H1 (cell line): ENCODE measurements around the gene IGF2R.

Source experiments
- ATF2 ChIP-seq: IDR thresholded peaks from 2 replicates; pipeline ENCODE4 v1.6.1; 2012; ENCODE audit warnings: low read length, inconsistent platforms
- ATF3 ChIP-seq: IDR thresholded peaks from 2 replicates; pipeline ENCODE4 v1.6.1; 2011; ENCODE audit warnings: low read depth, mild to moderate bottlenecking, low read length; ENCODE audit not compliant: insufficient read depth
- BRCA1 ChIP-seq: IDR thresholded peaks from 2 replicates; pipeline ENCODE4 v1.6.1; 2012; ENCODE audit warnings: low read depth, low read length, improper control_type of control experiment
- CTCF ChIP-seq, 3 experiments: IDR thresholded peaks; 1 replicate in 2 of 3; 2 replicates in 1 of 3; pipeline versions ENCODE4 v1.5.1 to v1.6.1; 2011; ENCODE audit warnings: low read length in 3 of 3, mild to moderate bottlenecking in 3 of 3, inconsistent platforms in 2 of 3, low read depth in 1 of 3, moderate library complexity in 1 of 3; ENCODE audit not compliant: insufficient read depth in 1 of 3; ENCODE audit errors: control extremely low read depth in 1 of 3
- EZH2 ChIP-seq: fragments of 200-600 bp; sonication (generic); IDR thresholded peaks from 2 replicates; pipeline ENCODE4 v1.7.1; 2012; ENCODE audit warnings: low read depth, mild to moderate bottlenecking, moderate library complexity, low read length, inconsistent platforms; ENCODE audit not compliant: severe bottlenecking
- JUN ChIP-seq: IDR thresholded peaks from 2 replicates; pipeline ENCODE4 v1.6.1; 2011; ENCODE audit warnings: low read depth, mild to moderate bottlenecking, improper control_type of control experiment, low read length
- KDM1A ChIP-seq: fragments of 200-600, 300-600 bp; sonication (generic); IDR thresholded peaks from 2 replicates; pipeline ENCODE4 v1.7.1; 2016; ENCODE audit warnings: mild to moderate bottlenecking, low read length, borderline replicate concordance
- SIN3A ChIP-seq, 2 experiments: IDR thresholded peaks in 1 of 2; conservative IDR thresholded peaks in 1 of 2; 2 replicates each; pipeline ENCODE4 v1.6.1; 2011 to 2012; ENCODE audit warnings: low read length in 2 of 2, improper control_type of control experiment in 1 of 2, low read depth in 1 of 2, mild to moderate bottlenecking in 1 of 2
- SP1 ChIP-seq: IDR thresholded peaks from 2 replicates; pipeline ENCODE4 v1.6.1; 2011; ENCODE audit warnings: low read depth, low read length
- SRF ChIP-seq: IDR thresholded peaks from 2 replicates; pipeline ENCODE4 v1.6.1; 2011; ENCODE audit warnings: mild to moderate bottlenecking, low read depth, low read length, moderate library complexity
- TAF1 ChIP-seq: IDR thresholded peaks from 2 replicates; pipeline ENCODE4 v1.6.1; 2011; ENCODE audit warnings: mild to moderate bottlenecking, low read depth, low read length
- TCF12 ChIP-seq: IDR thresholded peaks from 2 replicates; pipeline ENCODE4 v1.6.1; 2011; ENCODE audit warnings: low read depth, mild to moderate bottlenecking, low read length

GRCh38 chr6:160030103-160030502 is 61.2 kb downstream of the IGF2R start:
- TF ChIP-seq CTCF (IDR thresholded peaks at IDR 0.05; ENCODE audit: control extremely low read depth in 1 of 3, insufficient read depth in 1 of 3, low read depth in 1 of 3, low read length in 3 of 3) = no peak
- TF ChIP-seq ATF3 = no peak
- no peak for TF ChIP-seq SP1
- TF ChIP-seq ATF2 = no peak
- TF ChIP-seq TAF1 = no peak
- no peak for TF ChIP-seq JUN
- no peak for TF ChIP-seq SRF
- no peak for TF ChIP-seq TCF12
- no peak for TF ChIP-seq KDM1A
- TF ChIP-seq SIN3A (conservative IDR thresholded peaks at IDR 0.05 in 1 of 2, IDR thresholded peaks at IDR 0.05 in 1 of 2; ENCODE audit: low read depth in 1 of 2, low read length in 2 of 2) = no peak
- TF ChIP-seq EZH2 = no peak
- TF ChIP-seq BRCA1 = no peak
